Mucosa of stomach (tissue), 1 donor: ENCODE results near the gene SNCAIP.

ENCODE experiments used
- H3K27me3 ChIP-seq: one replicate; pipeline ENCODE4 v1.7.0; 2013; ENCODE audit warnings: mild to moderate bottlenecking, low read length; ENCODE audit not compliant: control insufficient read depth, insufficient read depth
- H3K36me3 ChIP-seq: one replicate; pipeline ENCODE4 v1.7.0; 2013; ENCODE audit warnings: low read length; ENCODE audit not compliant: control insufficient read depth, insufficient read depth
- H3K4me1 ChIP-seq: one replicate; pipeline ENCODE4 v1.7.0; 2013; ENCODE audit warnings: mild to moderate bottlenecking, low read length; ENCODE audit not compliant: control insufficient read depth, insufficient read depth
- H3K4me3 ChIP-seq: one replicate; pipeline ENCODE4 v1.7.0; 2013; ENCODE audit warnings: low read length
- H3K9ac ChIP-seq: one replicate; pipeline ENCODE4 v1.7.0; 2013; ENCODE audit warnings: mild to moderate bottlenecking, low read length, moderate library complexity
- H3K9me3 ChIP-seq: one replicate; pipeline ENCODE4 v1.7.0; 2013; ENCODE audit warnings: mild to moderate bottlenecking, low read length, moderate library complexity; ENCODE audit not compliant: control insufficient read depth
- donor health status: Pancreatic carcinoma.

Gene SNCAIP

GRCh38 chr5:122442938-122443337 is 130.9 kb downstream of the SNCAIP start:
- no peak overlapping the region for H3K4me3 ChIP-seq
- H3K27me3 ChIP-seq = no peaks in the 10 kb centered on the region
- no peak overlapping the region for H3K9ac ChIP-seq
- H3K36me3 ChIP-seq = no peaks in the 10 kb centered on the region
- no peaks in the 10 kb centered on the region for H3K9me3 ChIP-seq
- no peaks in the 10 kb centered on the region for H3K4me1 ChIP-seq

GRCh38 chr5:122444411-122444810 is 132.4 kb downstream of the SNCAIP start:
- Histone ChIP-seq H3K36me3 (no peaks in the 10 kb centered on the region), H3K4me1 (no peaks in the 10 kb centered on the region), H3K9me3 (no peaks in the 10 kb centered on the region), H3K27me3 (no peaks in the 10 kb centered on the region), H3K9ac (no peak overlapping the region), H3K4me3 (no peak overlapping the region)

GRCh38 chr5:122445070-122445469 is 133.0 kb downstream of the SNCAIP start:
- H3K4me1 ChIP-seq = no peaks in the 10 kb centered on the region
- no peaks in the 10 kb centered on the region for H3K27me3 ChIP-seq
- no peaks in the 10 kb centered on the region for H3K9me3 ChIP-seq
- no peak overlapping the region for H3K9ac ChIP-seq
- no peaks in the 10 kb centered on the region for H3K36me3 ChIP-seq
- H3K4me3 ChIP-seq = no peak overlapping the region

- Histone ChIP-seq H3K27me3 (no peaks in the 10 kb centered on the region), H3K9ac (no peak overlapping the region), H3K36me3 (no peaks in the 10 kb centered on the region), H3K4me1 (no peaks in the 10 kb centered on the region), H3K4me3 (no peak overlapping the region), H3K9me3 (no peaks in the 10 kb centered on the region)
Measured at GRCh38 chr5:122447072-122447471, 135.0 kb downstream of the SNCAIP start.

- Histone ChIP-seq H3K9ac (no peak overlapping the region), H3K9me3 (no peaks in the 10 kb centered on the region), H3K36me3 (no peaks in the 10 kb centered on the region), H3K4me1 (no peaks in the 10 kb centered on the region), H3K27me3 (no peaks in the 10 kb centered on the region), H3K4me3 (no peak overlapping the region)
Measured at GRCh38 chr5:122447879-122448278, 135.8 kb downstream of the SNCAIP start.

GRCh38 chr5:122454541-122454940 is 142.5 kb downstream of the SNCAIP start:
- Histone ChIP-seq H3K4me1 (no peaks in the 10 kb centered on the region), H3K4me3 (no peak overlapping the region), H3K27me3 (no peaks in the 10 kb centered on the region), H3K9me3 (no peaks in the 10 kb centered on the region), H3K9ac (no peak overlapping the region), H3K36me3 (no peaks in the 10 kb centered on the region)

- Histone ChIP-seq H3K9ac (no peak overlapping the region), H3K4me3 (no peak overlapping the region), H3K4me1 (no peaks in the 10 kb centered on the region), H3K27me3 (no peaks in the 10 kb centered on the region), H3K36me3 (no peaks in the 10 kb centered on the region), H3K9me3 (no peaks in the 10 kb centered on the region)
Measured at GRCh38 chr5:122455939-122456338, 143.9 kb downstream of the SNCAIP start.

- H3K27me3 ChIP-seq = no peaks in the 10 kb centered on the region
- no peaks in the 10 kb centered on the region for H3K4me1 ChIP-seq
- H3K4me3 ChIP-seq = no peak overlapping the region
- no peak overlapping the region for H3K9ac ChIP-seq
- H3K9me3 ChIP-seq = no peaks in the 10 kb centered on the region
- H3K36me3 ChIP-seq = no peaks in the 10 kb centered on the region
Measured at GRCh38 chr5:122457178-122457826, 145.3 kb downstream of the SNCAIP start.

GRCh38 chr5:122458278-122458872 is 146.3 kb downstream of the SNCAIP start:
- H3K9ac ChIP-seq = no peak overlapping the region

GRCh38 chr5:122462486-122462885 is 150.4 kb downstream of the SNCAIP start:
- no peak overlapping the region for H3K4me3 ChIP-seq
- no peaks in the 10 kb centered on the region for H3K36me3 ChIP-seq
- no peak overlapping the region for H3K9ac ChIP-seq
- no peaks in the 10 kb centered on the region for H3K9me3 ChIP-seq
- H3K4me1 ChIP-seq = no peaks in the 10 kb centered on the region
- H3K27me3 ChIP-seq = no peaks in the 10 kb centered on the region

More at GRCh38 chr5:122458278-122458872, 146.3 kb downstream of the SNCAIP start:
- no peaks in the 10 kb centered on the region for H3K9me3 ChIP-seq
- no peak overlapping the region for H3K4me3 ChIP-seq
- H3K36me3 ChIP-seq = no peaks in the 10 kb centered on the region
- H3K27me3 ChIP-seq = no peaks in the 10 kb centered on the region
- H3K4me1 ChIP-seq = no peaks in the 10 kb centered on the region

- H3K9ac ChIP-seq = no peak overlapping the region
- no peaks in the 10 kb centered on the region for H3K27me3 ChIP-seq
- no peaks in the 10 kb centered on the region for H3K4me1 ChIP-seq
- no peaks in the 10 kb centered on the region for H3K9me3 ChIP-seq
- no peak overlapping the region for H3K4me3 ChIP-seq
- no peaks in the 10 kb centered on the region for H3K36me3 ChIP-seq
Measured at GRCh38 chr5:122463221-122463620, 151.2 kb downstream of the SNCAIP start.

GRCh38 chr5:122464191-122464590 is 152.2 kb downstream of the SNCAIP start:
- H3K9ac ChIP-seq = no peak overlapping the region
- no peaks in the 10 kb centered on the region for H3K4me1 ChIP-seq
- no peaks in the 10 kb centered on the region for H3K9me3 ChIP-seq
- no peaks in the 10 kb centered on the region for H3K27me3 ChIP-seq
- no peaks in the 10 kb centered on the region for H3K36me3 ChIP-seq
- H3K4me3 ChIP-seq = no peak overlapping the region
